Nephron progenitor cell (in vitro differentiated cells): ENCODE data around the gene PITX2.

Experiments
- DNase-seq: peaks from one replicate; pipeline ENCODE4 v3.0.0; 2021
- H3K27ac Mint-ChIP-seq: 2 replicates; pipeline ENCODE4 v1.8.0; 2021; ENCODE audit warnings: mild to moderate bottlenecking, moderate library complexity, mixed read lengths
- H3K27me3 Mint-ChIP-seq: 2 replicates; pipeline ENCODE4 v1.8.0; 2021; ENCODE audit warnings: mild to moderate bottlenecking, low read depth, mixed read lengths; ENCODE audit not compliant: poor library complexity
- H3K36me3 Mint-ChIP-seq: 2 replicates; pipeline ENCODE4 v1.8.0; 2021; ENCODE audit warnings: low read depth, mixed read lengths
- H3K4me1 Mint-ChIP-seq: 2 replicates; pipeline ENCODE4 v1.8.0; 2021; ENCODE audit warnings: mixed read lengths
- H3K4me3 Mint-ChIP-seq: 2 replicates; pipeline ENCODE4 v1.8.0; 2021; ENCODE audit warnings: mild to moderate bottlenecking, moderate library complexity, mixed read lengths
- H3K9me3 Mint-ChIP-seq: 2 replicates; pipeline ENCODE4 v1.8.0; 2021; ENCODE audit warnings: mild to moderate bottlenecking, moderate library complexity, mixed read lengths
- TF ChIP-seq, protein P1 (sequence below): fragments of 200-600 bp; sonication (generic); IDR thresholded peaks from 2 replicates; pipeline ENCODE4 v1.5.0; 2021; ENCODE audit warnings: antibody characterized with exemption

The PITX2 gene

DNA sequence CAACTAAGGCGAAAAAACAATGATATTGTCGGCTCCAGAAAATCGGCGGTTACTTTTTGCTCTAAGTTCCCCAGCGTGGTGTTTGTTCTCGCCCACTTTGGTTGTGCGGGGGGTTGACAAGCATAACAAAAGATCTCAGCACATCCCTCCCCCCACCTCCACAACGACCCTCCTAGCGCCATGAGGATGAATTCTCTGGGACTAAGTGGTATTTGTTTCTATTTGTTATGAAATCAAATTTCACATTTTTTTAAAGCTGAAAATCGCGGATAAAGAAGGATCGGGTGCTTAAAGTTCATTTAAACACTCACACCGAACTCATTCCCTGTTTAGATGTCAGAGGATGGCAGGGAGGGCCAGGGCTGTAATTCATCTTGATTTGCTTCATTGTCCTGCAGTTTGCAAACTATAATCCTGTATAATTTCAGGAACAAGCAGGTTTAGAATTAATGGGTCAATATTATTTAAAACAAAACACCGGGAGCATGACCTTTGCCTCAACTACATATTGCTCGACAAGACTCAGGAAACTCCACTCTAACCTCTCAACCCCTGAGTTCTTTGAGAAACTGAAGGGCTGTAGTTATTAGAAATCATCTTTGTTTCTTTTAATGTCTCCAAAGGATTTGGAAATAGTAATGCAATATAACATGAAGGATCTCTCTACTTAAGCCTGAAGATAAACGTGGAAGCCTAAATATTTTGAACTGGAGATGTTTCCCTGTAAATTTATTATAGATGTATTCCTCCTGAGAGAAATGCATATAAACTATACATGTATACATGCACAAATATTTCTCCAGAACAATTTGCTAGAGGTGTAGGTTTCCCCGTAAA is 6.4 kb downstream of the PITX2 start:
- H3K27me3 Mint-ChIP-seq = peaks cover 85% of the 10 kb centered on the region
- peak overlapping the region; percentile 84 for H3K4me3 Mint-ChIP-seq
- peak overlapping the region; percentile 98 for H3K27ac Mint-ChIP-seq
- no peaks in the 10 kb centered on the region for H3K36me3 Mint-ChIP-seq
- peaks cover 91% of the 10 kb centered on the region for H3K4me1 Mint-ChIP-seq
- H3K9me3 Mint-ChIP-seq = no peaks in the 10 kb centered on the region
- DNase-seq = peak; percentile 6
- TF ChIP-seq, protein P1, sequence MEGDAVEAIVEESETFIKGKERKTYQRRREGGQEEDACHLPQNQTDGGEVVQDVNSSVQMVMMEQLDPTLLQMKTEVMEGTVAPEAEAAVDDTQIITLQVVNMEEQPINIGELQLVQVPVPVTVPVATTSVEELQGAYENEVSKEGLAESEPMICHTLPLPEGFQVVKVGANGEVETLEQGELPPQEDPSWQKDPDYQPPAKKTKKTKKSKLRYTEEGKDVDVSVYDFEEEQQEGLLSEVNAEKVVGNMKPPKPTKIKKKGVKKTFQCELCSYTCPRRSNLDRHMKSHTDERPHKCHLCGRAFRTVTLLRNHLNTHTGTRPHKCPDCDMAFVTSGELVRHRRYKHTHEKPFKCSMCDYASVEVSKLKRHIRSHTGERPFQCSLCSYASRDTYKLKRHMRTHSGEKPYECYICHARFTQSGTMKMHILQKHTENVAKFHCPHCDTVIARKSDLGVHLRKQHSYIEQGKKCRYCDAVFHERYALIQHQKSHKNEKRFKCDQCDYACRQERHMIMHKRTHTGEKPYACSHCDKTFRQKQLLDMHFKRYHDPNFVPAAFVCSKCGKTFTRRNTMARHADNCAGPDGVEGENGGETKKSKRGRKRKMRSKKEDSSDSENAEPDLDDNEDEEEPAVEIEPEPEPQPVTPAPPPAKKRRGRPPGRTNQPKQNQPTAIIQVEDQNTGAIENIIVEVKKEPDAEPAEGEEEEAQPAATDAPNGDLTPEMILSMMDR = no peak

DNA sequence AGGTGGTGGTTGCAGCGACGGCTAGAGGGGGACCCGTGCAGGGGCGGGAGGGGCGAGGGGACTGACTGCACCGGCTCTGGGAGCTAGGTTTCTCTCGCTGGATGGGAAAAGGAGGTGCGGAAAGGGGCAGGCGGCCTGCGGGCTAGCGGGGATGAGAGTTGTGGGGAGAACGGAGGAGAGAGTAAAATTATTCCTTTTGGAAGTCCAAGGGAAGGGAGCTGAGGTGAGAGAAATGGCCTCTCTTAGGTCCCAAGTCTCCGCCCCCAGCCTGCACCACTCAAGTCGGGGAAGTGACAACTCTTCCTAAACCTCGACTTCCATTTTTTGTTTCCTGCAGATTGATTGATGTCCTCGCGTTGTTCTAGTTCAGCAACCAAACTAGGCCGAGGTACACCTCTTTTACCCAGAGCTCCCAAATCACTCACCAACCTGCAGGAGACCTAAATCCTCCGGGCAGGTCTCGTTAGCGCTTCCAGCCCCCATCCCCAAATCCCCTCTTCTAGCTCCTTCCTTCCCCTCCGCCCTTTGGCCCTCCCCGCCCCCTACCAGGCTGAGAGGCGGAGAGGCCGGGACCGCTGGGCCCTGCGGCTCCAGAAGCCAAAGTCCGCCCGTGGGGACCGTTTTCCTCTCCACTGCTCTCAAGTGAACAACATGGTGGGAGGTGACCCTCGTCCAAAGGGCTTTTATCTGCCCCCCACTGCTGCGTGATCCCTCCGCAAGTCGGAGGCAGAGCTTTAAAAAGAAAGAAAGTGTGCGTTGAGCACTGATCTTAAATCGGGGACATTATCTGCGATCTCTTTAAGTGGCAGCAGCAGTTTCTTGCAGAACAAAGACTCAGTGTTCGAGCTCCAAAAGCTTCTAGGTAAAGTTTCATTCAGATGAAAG is 7.3 kb downstream of the PITX2 start:
- H3K27me3 Mint-ChIP-seq = peaks cover 89% of the 10 kb centered on the region
- H3K36me3 Mint-ChIP-seq = no peaks in the 10 kb centered on the region
- TF ChIP-seq, protein P1 = no peak
- H3K4me1 Mint-ChIP-seq = peaks cover 93% of the 10 kb centered on the region
- no peaks in the 10 kb centered on the region for H3K9me3 Mint-ChIP-seq
- H3K27ac Mint-ChIP-seq = peak overlapping the region; percentile 98
- peak; percentile 64 for DNase-seq
- peak overlapping the region; percentile 84 for H3K4me3 Mint-ChIP-seq

DNA sequence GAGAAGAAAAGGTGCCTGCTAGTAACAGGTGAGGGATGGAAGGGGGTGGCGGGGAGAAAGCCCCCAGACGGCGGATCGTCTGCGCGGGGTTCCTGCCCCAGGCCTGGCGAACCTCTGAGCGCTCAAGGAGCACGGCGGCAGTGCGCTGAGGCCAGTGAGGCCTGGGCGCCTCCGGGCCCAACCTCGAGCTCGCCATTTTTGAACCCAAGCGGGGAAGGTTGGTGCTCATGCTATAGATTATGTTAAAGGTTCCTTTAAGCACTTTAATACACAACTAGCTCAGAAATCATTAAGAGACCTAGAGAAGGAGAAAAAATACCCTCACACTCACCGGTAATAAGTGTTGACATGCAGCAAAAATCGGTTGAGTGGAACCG is 7.9 kb downstream of the PITX2 start:
- Mint-ChIP-seq H3K4me1 (peaks cover 93% of the 10 kb centered on the region), H3K27me3 (peaks cover 90% of the 10 kb centered on the region), H3K9me3 (no peaks in the 10 kb centered on the region), H3K27ac (peak overlapping the region; percentile 98), H3K4me3 (peak overlapping the region; percentile 84), H3K36me3 (no peaks in the 10 kb centered on the region)
- TF ChIP-seq, protein P1 = no peak
- peak; percentile 37 for DNase-seq

DNA sequence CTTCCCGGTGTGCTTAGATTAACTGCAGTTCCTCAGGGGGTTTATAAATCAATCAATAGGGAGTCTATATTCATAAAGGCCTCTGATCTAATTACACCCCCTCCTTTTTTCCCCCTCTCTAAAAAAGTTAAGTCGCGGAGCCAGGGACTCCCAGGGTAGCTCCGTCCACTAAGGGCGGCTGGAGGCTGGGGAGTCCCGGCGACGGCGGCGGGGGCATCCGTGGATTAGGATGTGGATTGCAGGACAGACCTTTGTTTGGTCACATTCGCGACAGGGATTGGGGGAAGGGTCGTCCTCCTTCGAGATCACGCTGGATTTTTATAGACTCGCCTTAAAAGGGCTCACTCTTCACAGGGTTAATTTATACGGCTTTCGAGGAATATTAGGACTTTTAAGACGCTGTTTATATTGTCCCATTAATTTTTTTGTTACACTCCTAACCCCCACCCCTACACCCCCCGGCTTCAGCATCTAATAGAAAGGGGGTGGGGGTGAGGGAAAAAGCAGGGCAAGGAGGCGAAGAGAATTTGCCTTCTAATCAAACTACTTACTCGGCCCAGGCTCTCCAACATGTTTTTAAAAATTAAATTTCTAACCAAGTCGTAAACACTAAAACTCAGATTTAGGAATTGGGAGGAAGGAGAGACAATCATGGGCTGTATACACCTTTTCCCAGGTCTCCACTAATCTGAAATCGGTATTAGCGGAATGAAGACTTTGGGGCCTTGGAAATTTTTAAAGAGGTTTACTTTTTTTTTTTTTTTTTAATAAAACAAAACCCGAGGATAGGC is 8.5 kb downstream of the PITX2 start:
- peak overlapping the region; percentile 84 for H3K4me3 Mint-ChIP-seq
- TF ChIP-seq, protein P1 = no peak
- peaks cover 93% of the 10 kb centered on the region for H3K4me1 Mint-ChIP-seq
- peak overlapping the region; percentile 55 for H3K27ac Mint-ChIP-seq
- H3K36me3 Mint-ChIP-seq = no peaks in the 10 kb centered on the region
- peak; percentile 65 for DNase-seq
- H3K9me3 Mint-ChIP-seq = no peaks in the 10 kb centered on the region
- peaks cover 84% of the 10 kb centered on the region for H3K27me3 Mint-ChIP-seq

DNA sequence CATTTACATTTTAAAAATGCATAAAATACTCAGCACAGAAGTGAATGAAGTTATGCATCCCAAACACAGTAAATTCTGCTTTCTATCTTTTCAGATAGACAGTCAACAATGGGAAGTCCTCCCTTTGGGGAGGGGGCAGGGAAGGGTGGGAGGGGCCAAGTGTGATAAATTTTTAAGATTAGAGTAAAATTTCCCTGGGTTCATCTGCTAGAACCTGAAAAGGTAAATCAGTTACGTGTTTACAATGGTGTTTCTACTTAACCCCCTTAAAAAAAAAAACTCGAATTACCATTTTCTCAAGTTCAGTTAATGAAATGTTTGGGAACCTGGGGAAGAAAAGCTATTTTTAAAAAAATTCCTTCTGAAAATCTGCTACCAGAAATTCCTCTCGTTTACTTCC is 9.1 kb downstream of the PITX2 start:
- H3K36me3 Mint-ChIP-seq = no peaks in the 10 kb centered on the region
- DNase-seq = no peak
- TF ChIP-seq, protein P1 = no peak
- no peaks in the 10 kb centered on the region for H3K9me3 Mint-ChIP-seq
- peak overlapping the region; percentile 55 for H3K27ac Mint-ChIP-seq
- H3K4me3 Mint-ChIP-seq = peak overlapping the region; percentile 84
- peaks cover 93% of the 10 kb centered on the region for H3K4me1 Mint-ChIP-seq
- peaks cover 83% of the 10 kb centered on the region for H3K27me3 Mint-ChIP-seq
